Esophagus squamous epithelium (tissue), 5 donors: ENCODE measurements around the gene LAMP1. TPM values are rescaled to one million over a fixed set of nuclear protein-coding genes. Genes with fewer than 3 reads are reported as not detected.

Source experiments
- DNase-seq: peaks from one replicate; lab custom pipeline; 2025; lab: John Stamatoyannopoulos, UW
- H3K27ac ChIP-seq, 4 donors: fragments of 200-600 bp; sonication (generic); one replicate each; pipeline ENCODE4 v1.5.1; 2016 to 2019; ENCODE audit warnings: mild to moderate bottlenecking in 1 of 4
- H3K27me3 ChIP-seq, 4 donors: fragments of 200-600 bp; sonication (generic); 1 replicate in 3 of 4; 2 replicates in 1 of 4; pipeline versions ENCODE4 v1.5.1 to v1.6.0; 2017 to 2021; ENCODE audit warnings: antibody characterized with exemption in 1 of 4
- H3K36me3 ChIP-seq, 3 donors: fragments of 200-600 bp; sonication (generic); one replicate each; pipeline ENCODE4 v1.5.1; 2016 to 2019
- H3K4me1 ChIP-seq, 3 donors: fragments of 200-600 bp; sonication (generic); one replicate each; pipeline ENCODE4 v1.5.1; 2017 to 2019
- H3K4me3 ChIP-seq, 4 donors: fragments of 200-600 bp; sonication (generic); 1 replicate in 3 of 4; 2 replicates in 1 of 4; pipeline ENCODE4 v1.5.1; 2016 to 2019; ENCODE audit warnings: mild to moderate bottlenecking in 2 of 4, moderate library complexity in 1 of 4
- H3K9me3 ChIP-seq, 3 donors: fragments of 200-600 bp; sonication (generic); one replicate each; pipeline ENCODE4 v1.5.1; 2016 to 2019
- CTCF ChIP-seq, 6 experiments: fragments of 450-650 bp in 4 of 6; fragments of 200-600 bp in 2 of 6; sonication (generic) in 2 of 6; IDR thresholded peaks; one replicate each; pipeline ENCODE4 v1.5.1; 2016 to 2019; ENCODE audit warnings: antibody characterized with exemption in 6 of 6, mild to moderate bottlenecking in 4 of 6, moderate library complexity in 4 of 6
- POLR2A ChIP-seq, 4 donors: fragments of 450-650 bp; IDR thresholded peaks; one replicate each; pipeline ENCODE4 v1.6.1; 2017; ENCODE audit warnings: antibody characterized with exemption in 4 of 4, mild to moderate bottlenecking in 4 of 4, moderate library complexity in 3 of 4
- WGBS, 2 donors: methylation state at CpG; one replicate each; pipeline ENCODE4 v1.1.5; 2018; 5-methylcytosine and 5-hydroxymethylcytosine counted together
- intact Hi-C: fragments of 100-400 bp; cut with DNase I; formaldehyde crosslinking; loops from one replicate; pipeline ENCODE4 v1.15.0; 2022
- total RNA-seq, 4 donors: library from RNA; depleted of rRNA; stranded (reverse); fragments of >200 nt; gene quantifications; one replicate each; pipeline ENCODE4 v1.1.0, GENCODE V29; 2016
- donor health status: DM: yes; HTN: yes; CAD: no.

Gene LAMP1
- total RNA-seq, 4 donors from 2014 or later = 95.4 to 153 (median 123) TPM

GRCh38 chr13:113318956-113319355, 21.9 kb downstream of the LAMP1 start:
- no peak overlapping the region for H3K27ac ChIP-seq
- TF ChIP-seq CTCF (IDR thresholded peaks at IDR 0.05) = no peak
- no peak for TF ChIP-seq POLR2A (IDR thresholded peaks at IDR 0.05)
- WGBS, 2 donors = 85 to 88% methylated on average over 6 to 12 of the region's 18 CpGs
- H3K36me3 ChIP-seq = peaks cover 35 to 87% (median 42%) of the 10 kb centered on the region in 3 donors
- no peaks in the 10 kb centered on the region for H3K4me1 ChIP-seq
- no peak for DNase-seq
- intact Hi-C loops = no loop called here
- no peaks in the 10 kb centered on the region for H3K27me3 ChIP-seq
- H3K9me3 ChIP-seq = no peaks in the 10 kb centered on the region
- no peak overlapping the region for H3K4me3 ChIP-seq

GRCh38 chr13:113319371-113319770, 22.3 kb downstream of the LAMP1 start:
- Histone ChIP-seq H3K4me1 (no peaks in the 10 kb centered on the region), H3K27ac (no peak overlapping the region), H3K36me3 (peaks cover 35 to 91% (median 42%) of the 10 kb centered on the region in 3 donors), H3K4me3 (no peak overlapping the region), H3K9me3 (no peaks in the 10 kb centered on the region), H3K27me3 (no peaks in the 10 kb centered on the region)
- 91% methylated on average over 6 of the region's 14 CpGs; no CpG with 5 or more reads in 1 of the 2 donors for WGBS, 2 donors
- intact Hi-C loops = no loop called here
- TF ChIP-seq POLR2A (IDR thresholded peaks at IDR 0.05) (no peak), CTCF (IDR thresholded peaks at IDR 0.05) (no peak)
- no peak for DNase-seq

GRCh38 chr13:113320226-113320875, 23.3 kb downstream of the LAMP1 start:
- TF ChIP-seq POLR2A (IDR thresholded peaks at IDR 0.05) (no peak), CTCF (IDR thresholded peaks at IDR 0.05) (no peak)
- Histone ChIP-seq H3K4me1 (no peaks in the 10 kb centered on the region), H3K36me3 (peaks cover 35 to 100% (median 42%) of the 10 kb centered on the region in 3 donors), H3K4me3 (no peak overlapping the region), H3K27ac (no peak overlapping the region), H3K9me3 (no peaks in the 10 kb centered on the region), H3K27me3 (no peaks in the 10 kb centered on the region)
- intact Hi-C loops = no loop called here
- no peak for DNase-seq
- 88 to 89% methylated on average over 11 to 18 of the region's 19 CpGs for WGBS, 2 donors

- Histone ChIP-seq H3K4me3 (no peak overlapping the region), H3K27ac (no peak overlapping the region), H3K27me3 (no peaks in the 10 kb centered on the region), H3K36me3 (peaks cover 35 to 96% (median 42%) of the 10 kb centered on the region in 3 donors), H3K9me3 (no peaks in the 10 kb centered on the region), H3K4me1 (no peaks in the 10 kb centered on the region)
- TF ChIP-seq POLR2A (IDR thresholded peaks at IDR 0.05) = no peak
- no peak for TF ChIP-seq CTCF (IDR thresholded peaks at IDR 0.05)
- DNase-seq = no peak
- 87 to 100% methylated on average over 3 to 4 of the region's 22 CpGs for WGBS, 2 donors
- intact Hi-C loops = no loop called here
Measured at GRCh38 chr13:113321546-113321945, 24.5 kb downstream of the LAMP1 start.

- no peak overlapping the region for H3K4me3 ChIP-seq
- peaks cover 35 to 91% (median 42%) of the 10 kb centered on the region in 3 donors for H3K36me3 ChIP-seq
- intact Hi-C loops = no loop called here
- no peak overlapping the region for H3K27ac ChIP-seq
- 93 to 95% methylated on average over 3 to 7 of the region's 17 CpGs for WGBS, 2 donors
- H3K27me3 ChIP-seq = no peaks in the 10 kb centered on the region
- TF ChIP-seq CTCF (IDR thresholded peaks at IDR 0.05) (no peak), POLR2A (IDR thresholded peaks at IDR 0.05) (no peak)
- H3K9me3 ChIP-seq = no peaks in the 10 kb centered on the region
- H3K4me1 ChIP-seq = no peaks in the 10 kb centered on the region
- no peak for DNase-seq
Measured at GRCh38 chr13:113322043-113322461, 25.0 kb downstream of the LAMP1 start.
